ENCODE measurements around the gene SMIM23. TPM values are rescaled to one million over a fixed set of nuclear protein-coding genes. Genes with fewer than 3 reads are reported as not detected.

SMIM23 gene
- total RNA-seq = not detected

- CTCF ChIA-PET = no interaction called here
- POLR2A ChIA-PET = no interaction called here
Measured at GRCh38 chr5:171785517-171785916, at the start of gene SMIM23. Gene SMIM23 (plus strand): TSS chr5:171785817. CDS start chr5:171785872, 55 bp downstream.

DNA sequence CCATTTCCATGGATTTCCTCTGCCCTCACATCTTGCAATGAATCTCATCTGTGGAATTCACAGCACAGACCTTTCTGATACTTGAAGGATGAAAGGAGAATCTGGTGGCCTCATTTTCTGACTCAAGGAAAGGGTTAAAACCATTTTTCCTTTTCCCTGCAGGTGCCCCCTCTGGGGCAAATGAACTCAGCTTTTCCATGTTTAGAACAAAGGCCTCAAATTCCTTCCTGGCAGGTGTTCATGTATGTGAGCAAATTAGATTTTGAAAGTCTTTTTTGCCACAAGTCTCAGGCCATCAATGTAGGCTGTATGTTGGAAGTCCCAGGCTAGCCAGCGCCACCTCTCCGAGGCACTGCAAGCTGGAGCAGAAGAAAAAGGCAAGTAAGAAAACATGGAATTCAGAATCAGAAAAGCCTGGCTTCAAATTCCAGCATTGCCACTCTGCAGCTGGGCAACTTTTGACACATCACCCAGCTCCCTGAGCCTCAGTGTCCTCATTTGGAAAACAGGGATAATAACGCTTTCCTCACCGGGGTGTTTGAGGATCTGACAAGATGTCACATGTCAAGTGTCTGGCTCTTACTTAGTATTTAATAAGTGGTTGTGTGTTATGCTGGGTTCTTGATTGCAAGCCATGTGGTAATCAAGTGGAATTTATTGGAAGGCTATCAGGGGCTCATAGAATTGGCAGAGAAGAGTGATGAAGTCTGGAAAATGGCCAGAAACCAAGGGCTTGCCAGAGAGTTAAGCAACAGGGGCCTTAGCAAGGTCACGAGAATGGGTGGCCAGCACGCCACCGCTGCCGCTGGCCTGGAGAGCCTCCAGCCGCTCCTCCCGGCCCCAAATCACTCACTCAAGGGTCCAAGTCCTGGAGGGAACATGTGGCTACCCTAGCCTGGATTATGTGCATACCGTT is 48.4 kb upstream of the SMIM23 start:
- ChIA-PET CTCF (no interaction called here), POLR2A (no interaction called here)

DNA sequence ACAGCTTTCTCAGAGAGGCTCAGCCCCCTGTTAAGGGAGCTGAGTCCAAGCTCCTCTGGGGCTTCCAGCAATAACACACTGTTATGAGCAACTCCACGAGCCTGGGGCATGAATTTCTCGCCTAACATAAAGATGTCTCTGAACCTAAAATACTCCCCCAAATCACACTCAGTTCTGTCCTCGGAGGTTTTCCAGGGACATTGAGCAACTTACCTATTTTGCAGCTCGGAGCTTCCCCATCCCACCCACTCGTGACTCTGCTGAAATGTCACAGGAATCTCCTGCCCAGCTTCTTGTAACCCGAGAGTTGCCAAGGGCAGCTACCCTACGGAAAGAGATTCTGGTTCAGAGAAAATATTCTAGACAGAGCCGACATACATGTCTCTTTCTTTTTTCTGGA is 47.1 kb upstream of the SMIM23 start:
- POLR2A ChIA-PET = no interaction called here
- CTCF ChIA-PET = no interaction called here

DNA sequence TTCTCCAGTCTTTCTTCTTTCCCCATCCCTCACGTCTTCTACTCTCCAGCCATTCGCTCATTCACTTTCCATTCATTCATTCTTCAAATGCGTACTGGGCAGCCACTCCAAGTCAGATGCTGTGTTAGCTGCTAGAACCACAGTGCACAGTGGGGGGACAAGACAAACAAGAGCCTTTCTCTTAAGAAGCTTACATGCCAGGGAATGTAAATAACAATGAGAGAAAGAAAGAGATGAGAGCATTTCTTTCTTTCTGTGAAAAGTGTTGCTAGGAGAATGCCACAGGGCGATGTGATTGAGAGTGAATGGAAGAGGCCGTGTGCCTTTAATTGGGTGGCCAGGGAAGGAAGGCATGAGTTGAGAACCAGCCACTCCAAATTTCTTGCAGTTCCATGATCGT is 46.3 kb upstream of the SMIM23 start:
- CTCF ChIA-PET = no interaction called here
- POLR2A ChIA-PET = no interaction called here

- CTCF ChIA-PET = no interaction called here
Measured at GRCh38 chr5:171743436-171744076, 42.1 kb upstream of the SMIM23 start.

GRCh38 chr5:171744264-171744663 is 41.4 kb upstream of the SMIM23 start:
- ChIA-PET CTCF (no interaction called here), POLR2A (no interaction called here)

More at GRCh38 chr5:171743436-171744076, 42.1 kb upstream of the SMIM23 start:
- POLR2A ChIA-PET = no interaction called here

GRCh38 chr5:171744882-171745281 is 40.7 kb upstream of the SMIM23 start:
- POLR2A ChIA-PET = no interaction called here
- CTCF ChIA-PET = no interaction called here

GRCh38 chr5:171745602-171746001 is 40.0 kb upstream of the SMIM23 start:
- CTCF ChIA-PET = no interaction called here
- POLR2A ChIA-PET = no interaction called here

DNA sequence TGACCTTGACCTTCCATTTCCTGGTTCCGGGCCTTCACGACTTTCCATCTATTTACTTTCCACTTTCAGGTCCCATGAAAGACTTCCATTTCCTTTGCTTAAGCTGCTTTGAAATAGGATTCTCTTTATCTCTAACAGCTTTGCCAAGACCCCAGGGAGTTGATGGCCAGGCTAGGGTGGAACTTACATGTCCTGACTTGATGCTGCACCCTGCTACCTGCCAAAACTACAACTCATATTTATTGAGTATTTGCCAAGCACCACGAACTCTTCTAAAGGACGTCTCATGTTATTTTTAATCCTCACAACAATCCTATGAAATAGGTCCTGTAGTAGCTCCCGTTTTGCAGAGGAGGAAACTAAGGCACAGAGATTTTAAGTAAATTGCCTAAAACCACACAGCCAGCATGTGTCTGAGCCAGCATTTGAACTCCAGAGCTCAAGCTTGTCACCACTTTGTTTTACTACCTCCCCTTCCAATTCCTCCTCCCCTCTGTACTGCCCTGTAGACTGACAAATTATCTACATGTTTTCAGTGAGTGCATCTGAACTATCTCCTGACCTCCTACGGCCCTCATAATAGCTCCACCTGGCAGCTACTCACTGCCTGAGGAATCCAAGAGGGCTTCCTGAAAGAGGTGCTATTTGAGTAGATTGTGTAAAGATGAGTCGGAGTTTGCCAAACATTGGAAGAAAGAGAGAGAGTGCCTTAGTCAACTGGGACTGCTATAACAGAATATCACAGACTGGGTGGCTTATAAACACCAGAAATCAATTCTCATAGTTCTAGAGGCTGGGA is 38.4 kb upstream of the SMIM23 start:
- ChIA-PET POLR2A (no interaction called here), CTCF (interaction anchor here (0.6 kb wide), 1 partner anchor 543 kb away, joined by 3 read pairs; no protein-coding TSS in a partner anchor)

GRCh38 chr5:171748720-171749119 is 36.9 kb upstream of the SMIM23 start:
- POLR2A ChIA-PET = interaction anchor here (0.6 kb wide), 1 partner anchor 263 kb away, joined by 5 read pairs; no protein-coding TSS in a partner anchor
- CTCF ChIA-PET = no interaction called here

- ChIA-PET CTCF (no interaction called here), POLR2A (no interaction called here)
Measured at GRCh38 chr5:171749365-171749764, 36.3 kb upstream of the SMIM23 start.

- ChIA-PET POLR2A (no interaction called here), CTCF (no interaction called here)
Measured at GRCh38 chr5:171750311-171750788, 35.3 kb upstream of the SMIM23 start.

DNA sequence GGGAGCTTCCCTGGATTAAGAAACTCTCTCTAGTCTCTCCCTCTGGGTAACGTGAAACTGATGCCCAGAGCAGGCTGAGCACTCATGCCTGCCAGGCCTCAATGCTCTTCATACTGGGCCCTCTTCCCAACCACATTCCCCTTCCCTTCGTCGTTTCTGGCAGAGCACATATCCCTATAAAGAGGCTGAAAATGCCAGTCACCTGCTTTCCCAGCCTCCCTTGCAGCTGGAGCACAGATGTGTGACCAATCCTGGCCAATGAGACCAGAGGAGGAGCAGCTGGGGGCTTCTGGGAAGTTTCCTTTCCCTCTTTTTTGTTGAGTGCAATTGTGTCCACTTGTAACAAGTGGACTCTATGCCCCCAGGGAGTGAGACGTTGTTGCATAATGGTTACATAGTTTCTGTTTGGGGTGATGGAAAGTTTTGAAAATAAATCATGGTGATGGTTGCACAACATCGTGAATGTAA is 30.2 kb upstream of the SMIM23 start:
- CTCF ChIA-PET = no interaction called here

DNA sequence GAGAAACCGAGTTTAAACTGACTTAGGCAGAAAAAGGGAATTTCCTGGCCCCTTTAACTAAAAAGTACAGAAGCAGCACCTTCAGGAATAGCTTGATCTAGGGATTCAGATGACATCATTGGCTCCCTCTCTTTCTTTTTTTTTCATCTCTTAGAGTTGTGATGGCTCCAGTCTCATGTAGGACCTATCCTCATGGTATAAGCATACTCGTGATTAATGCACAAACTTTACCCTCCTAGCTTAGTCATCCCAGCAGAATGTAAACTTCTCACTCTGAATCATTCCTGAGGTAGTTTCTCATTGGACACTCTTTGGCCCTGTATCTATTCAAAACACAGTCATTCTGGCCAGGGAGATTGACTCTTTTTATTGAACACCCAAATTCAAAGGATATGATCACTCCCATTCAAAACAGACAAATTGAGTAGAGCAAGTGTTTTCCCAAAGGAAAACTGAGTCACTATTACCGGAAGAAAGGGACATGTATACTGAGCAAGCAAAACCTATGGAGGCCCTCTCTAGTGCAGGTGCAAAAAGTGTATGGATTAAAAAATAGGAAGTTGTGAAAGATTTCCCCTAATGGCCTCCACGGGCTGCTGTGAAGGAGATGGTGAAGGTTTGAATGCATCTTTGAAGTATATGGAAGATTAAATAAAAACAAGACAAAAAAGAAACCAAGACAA is 27.6 kb upstream of the SMIM23 start:
- POLR2A ChIA-PET = no interaction called here
- CTCF ChIA-PET = no interaction called here

More for the DNA sequence above, 30.2 kb upstream of the SMIM23 start:
- POLR2A ChIA-PET = no interaction called here

DNA sequence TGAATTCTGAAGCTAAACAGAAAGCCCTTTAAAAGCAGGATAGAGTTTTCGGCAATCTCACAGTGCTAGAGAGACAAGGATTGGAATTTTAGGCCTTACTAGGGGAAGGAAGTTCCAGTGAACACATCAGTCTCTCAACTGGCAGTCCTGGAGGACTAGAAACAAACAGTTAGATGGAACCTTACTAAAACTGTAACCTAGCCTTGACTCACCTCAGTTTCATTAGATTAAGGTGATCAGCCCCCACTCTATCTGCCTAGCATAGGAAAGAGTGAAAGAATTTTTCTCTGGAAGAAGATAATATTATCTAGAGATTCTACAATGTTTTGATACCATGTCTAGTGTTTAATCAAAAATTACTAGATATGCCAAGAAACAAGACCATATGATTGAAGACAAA is 25.8 kb upstream of the SMIM23 start:
- CTCF ChIA-PET = interaction anchor here (0.7 kb wide), 1 partner anchor 100 kb away, joined by 3 read pairs; no protein-coding TSS in a partner anchor
- POLR2A ChIA-PET = no interaction called here

DNA sequence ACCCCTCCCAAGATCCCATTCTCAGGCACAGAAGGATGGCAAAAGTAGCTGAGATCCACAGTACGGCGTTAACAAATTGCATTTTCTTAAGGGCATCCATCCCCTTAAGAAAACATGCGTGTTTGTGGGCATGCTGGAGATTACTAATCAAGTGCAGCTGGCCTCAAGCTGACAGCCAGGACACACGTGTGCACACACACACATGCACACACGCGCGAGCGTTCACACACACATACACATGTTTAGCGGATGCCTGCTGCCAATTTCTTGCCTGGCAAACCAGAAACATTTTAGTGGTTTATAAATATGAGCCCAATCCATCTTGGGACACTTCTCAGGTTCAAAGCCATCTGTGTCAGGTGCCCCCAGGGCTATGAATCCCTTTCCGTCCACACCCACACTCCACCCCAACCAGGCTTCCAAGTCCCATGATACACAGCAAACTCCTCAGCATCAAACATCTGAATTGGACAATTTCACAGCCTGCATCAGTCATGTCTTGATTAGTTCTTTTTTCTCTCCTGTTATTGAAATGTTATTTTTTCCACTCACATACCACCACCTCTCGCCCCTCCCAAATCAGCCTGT is 23.5 kb upstream of the SMIM23 start:
- ChIA-PET CTCF (no interaction called here), POLR2A (no interaction called here)

DNA sequence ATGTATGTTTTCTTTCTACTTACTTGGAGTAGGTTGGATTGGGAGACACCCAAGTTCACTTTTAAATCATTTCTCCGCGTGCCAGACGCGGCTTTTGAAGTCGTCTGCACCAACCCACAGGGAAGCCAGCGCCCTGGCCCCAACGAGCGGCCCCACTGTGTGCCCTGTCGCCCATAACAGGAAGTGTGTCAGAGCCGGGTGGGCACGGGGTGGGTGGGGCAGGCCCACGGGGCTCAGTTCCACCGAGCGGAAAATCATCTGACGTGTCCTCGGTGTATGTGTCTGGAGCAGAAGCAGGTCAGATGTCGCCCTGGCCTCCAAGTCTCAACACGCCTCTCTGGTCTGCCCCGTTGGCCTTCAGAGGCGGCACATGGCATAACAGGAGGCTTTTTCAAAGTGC is 22.7 kb upstream of the SMIM23 start:
- CTCF ChIA-PET = no interaction called here
- POLR2A ChIA-PET = no interaction called here

GRCh38 chr5:171764265-171764664 is 21.4 kb upstream of the SMIM23 start:
- ChIA-PET POLR2A (no interaction called here), CTCF (no interaction called here)

DNA sequence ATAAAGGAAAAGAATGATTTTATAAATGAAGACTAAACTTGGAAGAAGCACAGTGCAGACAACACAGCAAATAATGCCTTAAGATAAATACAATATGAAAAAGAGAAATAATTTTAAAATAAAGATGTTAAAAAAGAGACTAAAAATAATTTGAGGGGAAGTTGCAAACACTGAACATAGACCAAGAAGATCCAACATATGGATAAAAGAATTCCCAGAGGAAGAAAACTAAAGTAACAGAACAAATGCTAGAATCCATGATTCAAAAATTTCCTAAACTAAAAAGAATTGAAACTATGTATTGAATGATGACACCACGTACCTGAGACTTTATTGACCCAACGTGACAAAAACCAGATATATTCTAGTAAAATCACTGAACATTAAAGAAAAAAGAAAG is 18.7 kb upstream of the SMIM23 start:
- CTCF ChIA-PET = no interaction called here
- POLR2A ChIA-PET = no interaction called here

Measured in activated CD8-positive, alpha-beta memory T cell treated with anti-CD3 and anti-CD28 coated beads for 36 hours (primary cell).